NOMO-1 (cell line): ENCODE data around the gene PRPF6.
"Not testable (repeated sequence)": the region's sequence is repeated elsewhere in the genome, so short reads cannot be mapped to it uniquely, and the experiment has no call there.

ENCODE experiments used
- DNase-seq, 2 experiments: peaks; one replicate each; lab custom pipeline; 2025; ENCODE audit not compliant: unreplicated experiment in 2 of 2; lab: John Stamatoyannopoulos, UW

PRPF6 gene

GRCh38 chr20:63972312-63973159 lies 8.4 kb upstream of the PRPF6 start:
- no peak for DNase-seq

GRCh38 chr20:63973160-63973479 lies 7.8 kb upstream of the PRPF6 start:
- no peak for DNase-seq

DNA sequence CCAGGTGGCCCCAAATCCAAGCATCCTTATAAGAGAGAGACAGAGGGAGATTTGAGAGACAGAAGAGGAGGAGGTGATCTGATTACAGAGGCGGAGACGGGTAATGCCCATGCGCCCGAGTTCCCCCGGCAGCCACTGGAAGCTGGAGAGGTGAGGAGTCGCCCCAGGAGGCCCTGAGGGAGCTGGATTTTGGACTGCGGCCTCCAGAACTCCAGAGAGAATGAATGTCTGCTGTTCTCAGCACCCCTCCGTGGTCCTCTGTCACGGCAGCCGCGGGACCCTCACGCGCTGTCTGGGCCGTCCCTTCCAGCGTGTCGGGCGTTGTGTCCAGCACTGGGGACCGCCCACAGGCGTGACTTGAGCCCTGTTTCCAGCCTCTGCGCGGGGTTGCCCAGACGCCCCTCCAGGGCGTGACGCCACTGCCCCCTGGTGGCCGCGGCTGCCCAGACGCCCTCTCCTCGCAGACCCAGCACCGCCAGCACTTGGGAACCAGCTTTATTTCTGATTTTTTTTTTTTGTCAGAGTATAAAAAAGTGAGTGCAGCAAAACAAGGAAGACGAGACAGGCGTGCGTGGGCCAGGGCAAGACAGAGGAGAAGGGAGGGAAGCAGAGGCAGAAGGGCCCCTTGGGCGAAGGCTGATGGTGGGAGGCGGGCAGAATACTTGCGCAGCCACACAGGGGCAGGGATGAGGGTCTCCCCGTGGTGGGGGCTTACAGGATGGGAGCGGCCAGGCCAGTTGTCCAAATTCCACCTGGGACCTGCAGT lies 7.1 kb upstream of the PRPF6 start:
- peak; percentile 79 to 81 for DNase-seq

- DNase-seq = no peak
Measured at GRCh38 chr20:63974402-63975200, 6.3 kb upstream of the PRPF6 start.

DNA sequence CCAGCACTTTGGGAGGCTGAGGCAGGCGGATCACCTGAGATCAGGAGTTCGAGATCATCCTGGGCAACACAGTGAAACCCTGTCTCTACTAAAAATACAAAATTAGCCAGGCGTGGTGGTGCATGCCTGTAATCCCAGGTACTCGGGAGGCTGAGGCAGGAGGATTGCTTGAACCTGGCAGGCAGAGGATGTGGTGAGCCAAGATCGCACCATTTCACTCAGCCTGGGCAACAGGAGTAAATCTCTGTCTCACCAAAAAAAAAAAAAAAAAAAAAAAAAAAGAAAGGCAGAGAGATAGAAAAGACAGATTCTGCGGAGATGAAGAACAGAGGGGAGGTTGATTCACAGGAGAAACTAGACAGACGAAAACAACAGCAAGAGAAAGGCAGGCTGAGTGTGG lies 4.4 kb upstream of the PRPF6 start:
- not testable (repeated sequence) for DNase-seq

GRCh38 chr20:63976980-63977738 lies 3.8 kb upstream of the PRPF6 start:
- DNase-seq = no peak

- DNase-seq = peak in 1 of 2 experiments; percentile 13
Measured at GRCh38 chr20:63977739-63978276, 3.1 kb upstream of the PRPF6 start.

DNA sequence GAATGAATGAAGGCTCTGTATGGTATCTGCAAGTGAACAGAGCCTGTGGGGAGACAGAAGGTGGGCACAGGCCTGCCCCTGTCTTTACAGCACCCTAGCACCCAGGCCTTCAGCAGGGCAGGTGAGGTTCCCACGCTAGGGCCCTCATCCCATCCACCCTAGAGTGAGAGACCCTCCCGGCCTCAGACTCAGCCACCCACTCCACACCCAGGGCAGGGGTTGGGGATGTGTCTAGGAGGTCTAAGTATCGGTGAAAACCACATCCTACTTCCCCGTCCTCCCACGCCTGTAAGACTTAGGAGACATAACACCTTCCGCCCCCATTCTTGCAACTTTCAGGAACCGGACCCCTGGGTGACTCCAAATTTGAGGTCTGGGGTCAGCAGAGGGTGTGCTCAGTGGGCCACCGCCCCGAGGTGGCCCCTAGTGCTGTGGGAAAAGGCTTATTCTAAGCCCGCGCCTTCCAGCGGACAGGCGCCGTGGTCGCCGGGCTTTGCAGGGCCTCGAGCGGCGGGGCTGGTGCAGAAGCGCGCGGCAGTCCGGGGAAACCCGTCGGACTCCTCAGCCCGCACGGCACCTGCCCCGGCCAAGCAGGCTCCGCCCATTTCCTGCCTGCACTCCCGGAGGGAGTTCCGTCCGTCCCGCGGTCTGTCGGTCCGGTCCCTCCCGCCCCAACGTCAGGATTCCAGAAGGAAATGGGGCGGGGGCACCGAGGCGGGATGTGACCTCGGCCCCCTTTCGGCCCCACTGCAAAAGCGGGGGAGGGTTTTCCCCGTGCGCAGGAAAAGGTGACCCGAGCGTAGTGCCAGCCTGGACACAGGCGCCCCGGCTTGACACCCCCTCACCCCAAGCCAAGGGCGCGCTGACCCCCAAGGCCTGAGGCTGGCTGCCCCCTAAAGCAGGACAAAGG lies 2.4 kb upstream of the PRPF6 start:
- DNase-seq = peak; percentile 17 to 18

- DNase-seq = no peak
Measured at GRCh38 chr20:63979229-63979556, 1.7 kb upstream of the PRPF6 start.

DNA sequence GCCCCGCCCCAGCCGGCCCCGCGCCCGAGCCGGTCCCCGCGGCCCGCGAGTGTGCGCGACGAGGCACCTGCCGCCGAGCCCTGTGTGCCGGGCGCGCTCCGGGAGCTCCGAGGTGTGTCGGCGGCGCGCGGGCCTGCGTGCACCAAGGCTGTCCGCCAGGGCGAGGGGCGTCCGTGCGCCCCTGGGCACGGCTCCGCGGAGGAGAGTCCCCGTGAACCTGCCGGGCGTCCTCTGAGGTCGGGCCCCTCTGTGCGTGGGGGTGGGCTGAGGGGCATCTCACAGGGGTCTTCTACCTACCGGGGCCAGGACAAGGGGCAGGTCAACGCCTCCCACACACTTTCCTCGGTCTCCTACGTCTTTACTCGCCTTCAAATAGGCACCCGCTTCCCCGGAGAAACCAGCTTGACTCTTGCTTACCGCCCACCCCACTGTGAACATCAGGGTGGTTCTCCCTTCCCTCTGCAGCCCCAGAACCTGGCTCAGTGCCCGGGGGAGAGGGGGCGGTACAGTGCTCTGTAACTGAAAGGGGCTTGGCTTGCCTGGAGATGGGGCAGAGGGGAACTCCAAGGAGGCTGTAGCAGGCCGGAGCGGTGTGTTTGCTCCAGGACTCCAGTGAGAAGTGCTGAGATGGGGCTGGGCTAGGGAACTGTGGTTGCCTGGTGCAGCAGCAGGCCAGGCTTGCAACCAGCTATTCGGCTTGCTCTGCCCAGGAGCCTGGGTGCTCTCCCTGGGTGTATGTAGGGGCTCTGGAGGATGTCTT lies 1.2 kb upstream of the PRPF6 start, which contains the start of gene SAMD10:
TSS of gene SAMD10 (minus strand) at position 86 of the 760 bp plus-strand sequence. CDS start 175 bp downstream, outside the sequence.
- peak; percentile 28 to 49 for DNase-seq

- no peak for DNase-seq
Measured at GRCh38 chr20:63980317-63980805, 571 bp upstream of the PRPF6 start.

GRCh38 chr20:63982937-63983336 lies 2.0 kb downstream of the PRPF6 start:
- no peak for DNase-seq

DNA sequence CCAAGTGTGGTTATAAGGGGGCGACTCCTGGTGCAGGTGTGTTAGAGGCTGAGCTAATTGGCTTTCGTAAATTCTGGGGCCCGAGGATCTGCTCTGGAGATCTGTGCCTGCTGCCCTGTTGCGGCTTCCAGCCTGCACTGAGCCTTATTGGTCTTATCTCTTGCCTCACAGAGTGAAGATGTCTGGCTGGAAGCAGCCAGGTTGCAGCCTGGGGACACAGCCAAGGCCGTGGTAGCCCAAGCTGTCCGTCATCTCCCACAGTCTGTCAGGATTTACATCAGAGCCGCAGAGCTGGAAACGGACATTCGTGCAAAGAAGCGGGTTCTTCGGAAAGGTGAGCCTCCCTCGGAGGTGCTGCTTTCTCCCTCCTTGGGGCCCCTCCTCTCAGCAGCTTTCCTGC lies 20.0 kb downstream of the PRPF6 start:
- no peak for DNase-seq

DNA sequence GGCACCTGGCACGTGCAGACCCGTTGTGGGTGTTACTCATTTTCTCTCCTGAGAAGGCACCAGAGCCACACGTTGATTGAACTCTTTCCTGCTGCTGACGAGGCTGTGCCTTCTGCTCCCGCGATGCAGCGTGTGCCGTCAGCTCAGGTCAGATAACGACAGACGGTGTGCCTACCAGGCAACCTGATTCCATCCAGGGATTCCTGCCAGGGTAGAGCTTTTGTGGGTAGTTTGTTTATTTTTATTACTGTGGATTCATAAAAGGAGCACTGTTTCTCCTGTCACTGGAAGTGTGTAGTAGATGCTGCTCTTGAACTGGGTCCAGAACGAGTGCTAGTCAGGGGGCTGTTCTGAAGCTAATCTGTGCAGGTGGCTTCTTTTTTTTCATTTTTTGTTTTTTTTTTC lies 20.7 kb downstream of the PRPF6 start:
- DNase-seq = no peak

- no peak for DNase-seq
Measured at GRCh38 chr20:64003960-64004725, 23.2 kb downstream of the PRPF6 start.

GRCh38 chr20:64005394-64005793 lies 24.5 kb downstream of the PRPF6 start:
- DNase-seq = no peak

DNA sequence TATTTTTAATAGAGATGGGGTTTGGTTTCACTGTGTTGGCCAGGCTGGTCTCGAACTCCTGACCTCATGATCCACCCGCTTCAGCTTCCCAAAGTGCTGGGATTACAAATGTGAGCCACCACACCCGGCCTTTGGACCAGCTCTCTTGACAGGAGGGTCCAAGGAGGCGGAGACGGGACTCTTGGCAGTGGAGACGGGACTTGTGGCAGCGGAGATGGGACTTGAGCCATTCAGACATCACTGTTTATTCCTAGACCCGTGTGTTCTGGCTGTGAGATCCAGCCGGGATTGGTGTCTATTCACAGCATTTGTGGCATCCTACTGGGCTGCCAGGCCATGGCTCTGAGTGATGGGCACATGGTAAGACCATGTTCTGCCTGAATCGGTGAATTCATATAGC lies 25.6 kb downstream of the PRPF6 start:
- no peak for DNase-seq

GRCh38 chr20:64006902-64007301 lies 26.0 kb downstream of the PRPF6 start:
- no peak for DNase-seq
